IPS-11a (cell line): ENCODE measurements around the gene PPM1B.
"Not testable (repeated sequence)": the region's sequence is repeated elsewhere in the genome, so short reads cannot be mapped to it uniquely, and the experiment has no call there.

Experiments used
- H3K4me3 ChIP-seq: one replicate; pipeline ENCODE4 v1.5.1; 2013; ENCODE audit warnings: low read depth, low read length, control low read depth

PPM1B gene

DNA sequence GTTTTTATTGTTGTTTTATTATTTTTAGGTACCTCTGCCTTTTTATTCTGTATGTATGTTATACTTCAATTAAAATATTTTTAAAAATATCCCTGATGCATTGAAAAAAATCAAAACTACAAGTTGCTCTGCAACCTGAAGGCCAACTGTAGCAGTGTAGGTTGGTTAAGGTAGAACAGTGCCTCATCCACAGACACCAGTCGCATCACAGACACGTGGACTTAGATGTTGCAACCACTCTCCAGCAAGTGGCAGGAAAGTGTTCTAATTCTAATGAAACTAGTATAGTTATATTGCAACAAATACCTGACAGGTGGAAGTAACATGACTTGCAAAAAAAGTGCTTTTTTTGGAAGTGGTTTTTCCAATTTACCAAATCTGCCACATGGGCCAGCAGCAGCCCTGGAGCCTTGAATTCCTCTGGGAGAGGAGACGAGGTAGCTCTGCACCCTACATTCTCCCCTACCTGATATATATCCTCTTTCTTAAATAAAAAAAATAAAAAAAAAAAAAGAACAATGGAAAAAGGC lies 78.2 kb downstream of the PPM1B start:
- H3K4me3 ChIP-seq = no peak overlapping the region

DNA sequence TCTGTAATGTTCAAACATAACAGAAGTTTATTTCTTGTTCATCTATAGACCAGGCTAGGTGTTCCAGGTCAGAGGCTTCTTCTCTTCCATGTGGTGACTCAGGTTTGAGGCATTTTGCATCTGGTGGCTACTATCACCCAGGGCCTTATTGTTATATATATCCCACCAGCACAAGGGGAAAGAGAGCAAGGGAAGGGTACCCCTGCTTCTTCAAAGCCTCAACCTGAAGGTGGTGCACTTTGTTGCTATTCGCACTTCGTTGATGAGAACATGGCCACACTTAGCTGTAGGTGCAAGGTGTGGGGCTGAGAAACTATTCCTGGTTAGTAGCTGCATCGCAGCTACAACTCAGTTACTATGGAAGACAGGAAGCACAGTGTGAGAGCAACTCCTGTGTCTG lies 79.2 kb downstream of the PPM1B start:
- H3K4me3 ChIP-seq = no peak overlapping the region

DNA sequence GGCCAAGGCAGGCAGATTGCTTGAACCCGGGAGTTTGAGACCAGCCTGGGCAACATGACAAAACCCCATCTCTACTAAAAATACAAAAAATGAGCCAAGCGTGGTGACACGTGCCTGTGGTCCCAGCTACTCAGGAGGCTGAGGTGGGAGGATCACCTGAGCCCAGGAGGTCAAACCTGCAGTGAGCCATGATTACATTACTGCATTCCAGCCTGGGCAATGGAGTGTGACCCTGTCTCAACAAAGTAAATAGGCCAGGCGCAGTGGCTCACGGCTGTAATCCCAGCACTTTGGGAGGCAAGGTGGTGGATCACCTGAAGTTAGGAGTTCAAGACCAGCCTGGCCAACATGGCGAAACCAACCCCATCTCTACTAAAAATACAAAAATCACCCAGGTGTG lies 80.6 kb downstream of the PPM1B start:
- not testable (repeated sequence) for H3K4me3 ChIP-seq

DNA sequence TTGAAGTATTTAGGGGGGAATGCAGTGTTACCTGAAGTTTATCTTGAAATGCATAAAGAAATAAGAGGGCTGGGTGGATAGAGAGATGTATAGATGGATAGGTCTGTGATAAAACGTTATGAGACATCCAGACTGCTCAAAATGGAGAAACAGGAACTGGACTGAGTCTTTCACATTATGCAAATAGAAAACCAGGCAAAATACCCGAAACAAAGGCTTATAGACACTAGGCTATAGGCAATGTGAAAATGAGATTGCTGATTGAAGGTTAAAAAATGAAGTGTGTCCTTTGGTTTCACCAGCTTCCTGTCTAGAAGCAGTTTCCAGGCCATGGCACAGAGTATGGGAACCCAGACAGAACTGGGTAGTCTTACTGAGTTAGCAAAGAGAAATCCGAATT lies 81.7 kb downstream of the PPM1B start:
- H3K4me3 ChIP-seq = no peak overlapping the region

DNA sequence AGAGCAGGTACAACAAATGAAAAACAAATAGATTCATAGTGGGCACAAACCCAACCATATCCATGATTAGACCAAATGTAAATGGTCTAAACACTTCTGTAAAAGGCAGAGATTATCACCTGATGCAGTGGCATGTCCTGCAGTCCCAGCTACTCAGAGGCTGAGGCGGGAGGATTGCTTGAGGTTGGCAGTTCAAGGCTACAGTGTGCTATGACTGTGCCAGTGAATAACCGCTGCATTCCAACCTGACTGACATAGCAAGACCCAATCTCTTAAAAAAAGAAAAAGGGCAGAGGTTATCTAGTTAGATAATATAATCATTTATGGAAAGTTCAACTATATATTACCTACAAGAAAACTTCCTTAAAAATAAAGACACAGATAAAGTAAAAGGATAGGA lies 85.3 kb downstream of the PPM1B start:
- no peak overlapping the region for H3K4me3 ChIP-seq

DNA sequence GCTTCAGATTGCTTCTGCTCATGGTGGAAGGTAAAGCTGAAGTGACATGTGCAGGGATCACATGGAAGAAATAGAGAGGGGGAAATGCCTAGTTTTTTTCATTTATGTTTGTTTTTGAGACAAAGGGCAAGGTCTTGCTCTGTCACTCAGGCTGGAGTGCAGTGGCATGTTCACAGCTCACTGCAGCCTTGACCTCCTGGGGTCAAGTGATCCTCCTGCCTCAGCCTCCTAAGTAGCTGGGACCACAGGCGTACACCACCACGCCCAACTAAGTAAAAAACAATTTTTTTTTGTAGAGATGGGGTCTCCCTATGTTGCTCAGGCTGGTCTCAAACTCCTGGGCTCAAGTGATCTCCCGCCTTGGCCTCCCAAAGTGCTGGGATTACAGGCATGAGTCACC lies 87.0 kb downstream of the PPM1B start:
- H3K4me3 ChIP-seq = not testable (repeated sequence)

DNA sequence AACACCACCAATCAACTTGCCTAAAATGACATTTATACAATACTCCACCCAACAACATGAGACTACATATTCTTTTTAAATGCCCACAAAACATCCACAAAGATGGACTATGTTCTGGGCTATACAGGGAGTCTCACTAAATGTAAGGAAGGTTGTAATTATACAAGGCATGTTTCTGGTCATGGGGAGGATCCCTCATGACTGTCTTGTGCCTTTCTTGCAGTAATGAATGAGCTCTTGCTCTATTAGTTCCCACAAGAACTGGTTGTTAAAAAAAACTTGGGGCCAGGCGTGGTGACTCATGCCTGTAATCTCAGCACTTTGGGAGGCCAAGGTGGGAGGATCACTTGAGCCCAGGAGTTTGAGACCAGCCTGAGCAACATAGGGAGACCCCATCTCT lies 89.1 kb downstream of the PPM1B start:
- H3K4me3 ChIP-seq = not testable (repeated sequence)

DNA sequence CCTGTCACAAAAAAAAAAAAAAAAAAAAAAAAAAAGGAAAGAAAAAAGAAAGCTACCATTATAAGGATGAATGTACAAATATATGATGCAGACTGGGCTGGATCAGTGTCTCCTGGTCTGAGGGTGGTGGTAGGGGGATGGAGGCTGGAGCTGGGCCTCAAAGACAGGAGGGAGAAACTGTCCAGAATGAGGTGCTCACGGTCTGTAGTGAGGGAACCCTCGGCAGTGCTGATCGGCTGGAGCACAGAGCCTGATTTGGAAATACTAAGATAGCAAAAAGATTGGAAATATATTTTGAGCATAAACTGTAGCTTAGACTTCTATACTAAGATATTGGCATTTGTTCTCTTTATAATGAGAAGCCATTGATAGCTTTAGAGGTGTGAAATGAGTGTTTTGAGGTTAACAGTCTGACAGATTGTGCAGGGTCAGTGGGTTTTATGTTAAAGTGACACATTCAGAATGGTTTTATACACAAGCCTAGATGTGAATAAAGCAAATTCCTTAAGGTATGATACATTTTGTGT lies 98.7 kb downstream of the PPM1B start:
- H3K4me3 ChIP-seq = no peak overlapping the region

DNA sequence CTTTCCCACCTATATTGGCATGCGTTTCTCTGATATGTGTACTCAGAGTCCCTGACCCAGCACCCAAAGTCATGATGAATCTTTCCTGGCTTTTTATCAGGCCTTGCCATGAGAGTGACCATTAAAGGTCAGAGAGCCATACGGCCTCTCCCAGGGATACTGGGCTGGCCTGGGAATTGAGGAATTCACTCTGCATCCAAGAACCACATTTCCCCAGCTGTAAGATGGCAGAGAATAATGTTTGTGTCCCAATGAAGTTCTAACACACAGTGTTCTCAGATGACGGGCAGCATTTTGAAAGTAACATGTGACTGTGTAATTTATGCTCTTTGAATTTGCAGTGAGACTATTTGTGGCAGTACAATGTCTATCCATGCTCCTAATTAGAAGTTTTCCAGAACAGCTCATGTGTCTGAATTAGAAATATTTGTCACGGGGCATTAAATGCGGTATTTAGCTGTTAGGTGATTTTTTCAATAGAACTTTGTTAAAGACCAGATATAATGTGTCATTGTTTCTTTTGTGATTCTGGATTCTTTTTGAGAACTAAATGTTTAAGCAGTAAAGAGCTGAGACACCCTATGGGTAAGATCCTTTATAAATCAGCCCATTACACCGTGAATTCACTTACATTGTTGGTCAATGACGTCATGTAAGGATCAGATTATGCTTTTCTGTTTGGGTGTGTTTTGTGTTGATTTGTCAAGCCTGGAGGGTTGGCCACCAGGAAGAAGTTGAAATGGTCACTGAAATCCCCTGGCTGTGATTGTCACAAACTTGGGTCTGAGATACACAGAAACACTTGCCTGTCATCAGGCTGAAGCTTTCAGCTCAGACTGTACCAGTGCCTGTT lies 99.3 kb downstream of the PPM1B start:
- no peak overlapping the region for H3K4me3 ChIP-seq

DNA sequence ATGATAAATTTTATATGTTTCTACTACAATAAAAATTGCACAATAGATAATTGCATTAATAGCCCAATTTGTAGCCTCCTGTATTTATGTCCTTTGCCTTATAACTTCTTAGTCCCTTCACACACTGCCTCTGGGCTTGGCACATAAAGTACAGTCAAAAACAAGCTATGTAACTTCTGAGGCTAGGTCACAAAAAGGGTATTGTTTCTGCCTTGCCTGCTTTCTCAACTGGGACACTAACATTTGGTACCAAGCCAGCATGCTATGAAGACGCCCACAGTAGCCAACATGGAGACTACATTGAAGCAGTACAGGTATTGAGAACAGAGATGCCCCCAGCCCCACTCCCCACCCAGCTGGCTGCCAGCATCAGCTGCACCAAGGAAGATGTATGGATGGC lies 101.2 kb downstream of the PPM1B start:
- no peak overlapping the region for H3K4me3 ChIP-seq

DNA sequence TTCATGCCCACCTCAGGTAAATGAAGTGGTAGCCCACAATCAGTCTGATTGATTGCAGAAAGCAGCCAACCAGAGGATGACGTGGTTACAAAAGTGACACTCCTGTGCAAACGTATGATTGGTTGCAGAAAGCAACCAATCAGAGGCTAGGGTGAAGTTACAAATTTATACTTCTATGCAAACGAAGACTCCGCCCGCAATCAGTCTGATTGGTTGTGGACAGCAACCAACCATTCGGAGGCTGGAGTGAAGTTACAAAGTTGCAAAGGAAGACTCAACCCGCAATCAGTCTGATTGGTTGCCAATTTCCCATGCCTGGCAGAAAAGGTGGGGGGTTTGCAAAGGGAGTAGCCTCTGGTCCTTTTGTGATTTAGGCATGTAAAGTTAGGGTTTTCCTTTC lies 102.6 kb downstream of the PPM1B start:
- no peak overlapping the region for H3K4me3 ChIP-seq

DNA sequence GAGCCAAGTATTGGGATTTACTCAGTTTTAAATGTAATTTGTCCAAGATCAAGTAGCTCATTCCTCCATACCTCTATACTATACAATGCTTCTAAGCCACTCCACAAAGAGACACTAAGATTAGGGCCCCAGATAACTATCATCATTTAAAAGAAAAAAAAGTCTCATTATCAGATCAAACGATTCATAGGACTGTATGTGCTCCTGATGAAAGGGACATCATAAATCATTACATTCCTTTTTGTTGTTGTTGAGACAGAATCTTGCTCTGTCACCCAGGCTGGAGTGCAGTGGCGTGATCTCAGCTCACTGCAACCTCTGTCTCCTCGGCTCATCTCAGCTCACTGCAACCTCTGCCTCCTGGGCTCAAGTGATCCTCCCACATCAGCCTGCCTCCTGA lies 104.4 kb downstream of the PPM1B start:
- no peak overlapping the region for H3K4me3 ChIP-seq

DNA sequence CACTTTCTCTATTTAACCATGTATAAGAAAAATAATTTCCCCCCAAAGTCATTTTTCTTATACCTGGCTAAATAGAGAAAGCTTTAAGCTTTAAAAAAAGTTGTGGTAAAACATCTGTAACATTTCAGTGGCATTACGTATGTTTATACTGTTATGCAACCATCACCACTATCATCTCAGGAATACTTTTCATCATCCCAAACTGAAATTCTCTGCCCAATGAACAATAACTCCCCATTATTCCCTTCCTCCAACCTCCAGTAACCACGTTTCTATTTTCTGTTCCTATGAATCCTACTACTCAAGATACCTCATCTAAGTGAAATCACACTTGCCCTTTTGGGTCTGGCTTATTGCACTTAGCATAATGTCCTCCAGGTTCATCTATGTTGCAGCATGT lies 104.9 kb downstream of the PPM1B start:
- H3K4me3 ChIP-seq = no peak overlapping the region

DNA sequence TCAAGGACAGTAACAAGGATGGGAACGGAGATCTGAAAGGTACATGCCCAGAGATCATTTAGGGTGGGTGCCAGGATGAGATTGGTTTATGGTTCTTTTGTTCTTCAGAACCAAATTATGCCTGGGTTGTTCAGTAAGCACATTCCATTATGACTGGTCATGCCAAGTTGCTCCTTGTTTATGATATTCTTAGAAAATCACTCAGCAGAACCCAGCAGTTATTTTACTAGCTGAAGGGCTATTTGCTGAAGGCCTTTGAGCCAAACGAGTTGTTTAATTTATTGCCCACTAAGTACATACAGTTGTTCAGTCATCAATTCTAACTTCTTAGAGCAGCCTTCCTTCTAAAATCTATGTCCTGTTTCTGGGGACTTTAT lies 107.2 kb downstream of the PPM1B start:
- H3K4me3 ChIP-seq = no peak overlapping the region

DNA sequence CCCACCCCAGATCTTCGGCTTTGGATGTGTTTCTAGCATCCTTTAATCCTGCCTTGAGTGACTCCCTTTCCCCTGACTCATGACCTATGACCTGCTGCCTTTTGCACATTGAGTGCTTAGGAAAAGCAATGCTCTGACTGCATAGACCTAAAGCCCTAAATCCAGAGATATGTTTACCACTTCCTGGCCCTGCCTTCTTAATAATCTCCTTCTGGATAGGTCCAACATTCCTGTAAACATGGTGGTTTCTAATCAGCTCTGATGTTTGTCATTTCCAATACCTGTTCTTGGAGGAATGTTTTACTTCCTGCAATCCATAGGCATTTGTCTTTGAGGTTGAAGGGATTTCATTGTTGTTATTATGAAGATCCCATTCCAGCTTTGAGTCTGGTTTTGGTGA lies 108.9 kb downstream of the PPM1B start:
- no peak overlapping the region for H3K4me3 ChIP-seq

DNA sequence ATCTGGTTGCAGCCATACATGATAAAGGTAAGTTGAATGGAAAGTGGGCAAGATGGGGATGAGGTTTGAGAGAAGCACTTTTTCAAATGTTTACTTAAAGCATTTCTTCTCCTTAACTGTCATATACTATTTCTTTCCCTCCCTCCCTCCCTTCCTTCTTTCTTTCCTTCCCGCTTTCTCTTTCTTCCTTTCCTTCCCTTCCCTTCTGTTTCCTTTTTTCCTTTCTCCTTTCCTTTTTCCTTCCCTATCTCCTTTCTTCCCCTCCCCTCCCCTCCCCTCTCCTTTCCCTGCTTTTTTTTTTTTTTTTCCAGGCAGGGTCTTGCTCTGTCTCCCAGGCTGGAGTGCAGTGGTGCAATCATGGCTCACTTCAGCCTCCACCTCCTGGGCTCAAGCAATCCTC lies 112.2 kb downstream of the PPM1B start:
- no peak overlapping the region for H3K4me3 ChIP-seq
